Stimulated activated CD4-positive, alpha-beta T cell treated with anti-CD3 and anti-CD28 coated beads, Interleukin-12 subunit alpha, Interleukin-12 subunit beta, amount 100 ng/mL, for 24 hours (primary cell): Measurements from ENCODE around the gene ALDH1B1.
A peak's percentile ranks its signal among the peaks of the same experiment; 100 is the strongest.
"Not testable (repeated sequence)": the region's sequence is repeated elsewhere in the genome, so short reads cannot be mapped to it uniquely, and the experiment has no call there.

Source experiments
- DNase-seq, 2 experiments: peaks; one replicate each; pipeline ENCODE4 v3.0.0-alpha.2; 2020; ENCODE audit warnings: low read depth in 2 of 2

Gene ALDH1B1

DNA sequence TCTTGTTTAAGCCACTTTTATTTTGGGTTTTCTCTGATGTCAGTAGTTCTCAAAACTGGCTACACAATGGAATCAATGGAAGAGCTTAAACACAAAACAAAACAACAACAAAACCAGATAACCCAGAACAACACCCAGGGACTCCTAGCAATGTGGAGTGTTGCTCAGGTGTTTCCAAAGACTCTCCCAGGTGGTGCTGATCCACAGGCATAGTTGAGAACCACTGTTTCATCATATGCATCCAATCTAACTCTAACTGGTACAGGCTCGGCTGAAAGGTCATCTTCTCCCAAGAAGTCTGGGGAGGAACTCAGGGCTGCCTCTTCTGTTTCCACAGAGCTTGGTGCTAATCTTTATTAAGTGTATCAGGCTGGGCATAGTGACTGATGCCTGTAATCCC is 5.4 kb upstream of the ALDH1B1 start:
- DNase-seq: no peak

DNA sequence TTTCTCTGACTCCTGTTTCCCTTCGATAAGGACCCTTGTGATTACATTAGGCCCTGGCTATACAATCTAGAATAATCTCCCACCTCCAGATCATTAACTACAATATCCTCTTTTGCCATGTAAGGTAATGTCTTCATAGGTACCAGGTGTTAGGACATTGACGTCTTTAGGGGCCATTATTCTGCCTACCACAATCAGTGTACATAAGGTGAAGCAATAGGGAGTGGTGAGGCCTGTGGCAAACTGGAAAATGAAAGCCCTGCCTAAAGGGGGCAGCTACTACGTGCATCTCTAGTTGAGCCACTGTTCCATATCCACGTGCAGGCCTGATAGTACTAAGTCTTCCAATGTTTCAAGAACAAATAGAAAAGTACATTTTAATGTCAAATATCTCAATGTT is 4.8 kb upstream of the ALDH1B1 start:
- DNase-seq: no peak

DNA sequence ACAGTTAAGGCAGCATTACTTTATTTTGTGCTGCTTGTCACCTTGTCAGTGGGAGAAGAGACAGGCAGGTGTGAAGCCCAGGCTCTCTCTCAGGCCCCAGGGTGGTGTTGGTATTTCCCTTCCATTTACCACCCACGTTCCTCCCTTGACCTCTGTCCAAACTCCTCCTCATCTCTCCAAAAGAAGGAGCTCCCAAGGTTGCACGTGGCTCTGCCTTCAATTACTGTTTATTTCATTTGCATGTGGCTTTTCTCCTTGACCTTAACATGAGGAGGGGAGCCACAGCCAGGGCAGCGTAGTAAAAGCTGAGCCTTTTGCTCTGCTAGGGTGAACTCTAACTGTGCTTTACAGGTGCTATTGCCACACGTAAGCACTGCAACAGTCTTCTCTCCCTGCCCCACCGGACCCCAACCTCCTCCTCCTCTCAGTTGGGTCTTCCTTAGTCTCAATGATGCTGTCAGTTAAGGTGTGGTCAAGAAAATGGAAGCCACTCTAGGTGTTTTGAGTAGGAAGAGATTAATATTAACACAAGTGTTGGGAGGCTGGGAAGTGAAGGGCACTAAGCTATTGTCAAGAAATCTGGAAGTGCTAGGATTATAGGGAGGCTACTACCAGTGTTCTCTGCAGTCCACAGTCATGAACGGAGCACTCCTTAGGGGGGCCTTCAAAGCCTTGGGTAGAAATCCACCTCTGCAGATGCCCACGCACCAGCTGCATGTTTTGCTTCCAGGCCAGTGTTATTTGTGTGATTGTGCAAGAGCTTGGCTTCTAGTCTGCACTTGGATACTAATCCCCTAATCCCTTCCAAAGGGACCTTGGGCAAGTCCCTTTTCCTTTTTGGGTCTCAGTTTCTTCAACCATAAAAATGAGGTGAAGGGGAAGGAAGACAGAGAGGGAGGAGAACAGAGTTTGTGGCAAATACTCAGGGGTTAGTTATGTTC is 3.9 kb upstream of the ALDH1B1 start:
- DNase-seq: no peak

DNA sequence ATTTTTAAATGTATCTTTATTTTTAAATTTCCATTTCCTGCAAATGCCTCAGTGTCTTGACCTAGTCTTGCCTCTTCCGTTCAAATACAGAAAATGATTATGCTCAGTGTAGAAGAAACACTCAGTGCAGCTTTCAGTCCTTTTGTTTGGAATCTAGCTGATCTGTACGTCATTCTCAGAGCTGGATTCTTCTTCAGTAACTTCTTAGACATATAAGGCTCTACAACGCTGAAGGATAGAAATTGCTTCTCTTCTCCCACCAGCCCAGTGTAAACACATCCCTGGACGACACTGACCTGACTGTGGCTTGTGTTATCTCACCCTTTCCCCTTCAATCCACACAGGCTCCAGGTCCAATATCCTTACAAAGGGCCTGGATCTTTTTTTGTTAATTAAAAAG is 3.2 kb upstream of the ALDH1B1 start:
- no peak for DNase-seq

DNA sequence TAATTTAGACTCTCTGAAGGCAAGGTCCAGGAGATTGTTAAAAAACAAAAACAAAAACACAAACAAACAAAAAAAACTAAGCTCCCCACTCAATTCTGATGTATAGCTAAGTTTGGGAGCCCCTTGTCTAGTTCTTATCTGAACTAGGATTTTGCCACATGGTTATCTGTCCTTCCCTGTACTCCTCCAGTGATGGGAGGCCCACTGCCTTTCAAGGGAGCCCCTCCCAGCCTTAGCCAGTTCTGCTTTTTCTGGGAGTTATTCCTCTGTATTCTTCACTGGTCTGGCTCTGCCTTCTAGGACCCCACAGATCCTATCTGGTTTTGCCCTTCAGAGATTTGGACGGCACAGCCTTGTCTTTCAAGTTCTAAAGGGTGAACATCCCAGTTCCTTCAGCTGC is 2.1 kb upstream of the ALDH1B1 start:
- DNase-seq: no peak

DNA sequence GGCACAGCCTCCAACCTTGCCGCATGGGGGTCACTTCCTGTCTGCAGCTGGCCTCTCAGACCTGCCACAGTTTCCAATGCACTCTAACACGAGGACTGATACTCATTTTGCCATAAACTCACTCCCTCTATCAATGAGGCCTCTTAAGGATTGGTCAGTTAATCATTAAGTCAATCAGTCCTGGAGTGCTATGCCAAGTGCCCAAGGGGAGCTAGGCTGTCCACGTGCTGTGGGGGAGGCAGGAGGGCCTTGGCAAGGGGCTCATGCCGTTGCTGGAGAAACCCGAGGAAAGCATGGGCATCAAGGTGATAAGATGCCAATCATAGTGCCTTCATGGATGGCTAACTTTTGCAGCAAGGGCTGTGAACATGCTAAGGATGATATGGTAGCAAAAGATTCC is 1.7 kb upstream of the ALDH1B1 start:
- DNase-seq: no peak

DNA sequence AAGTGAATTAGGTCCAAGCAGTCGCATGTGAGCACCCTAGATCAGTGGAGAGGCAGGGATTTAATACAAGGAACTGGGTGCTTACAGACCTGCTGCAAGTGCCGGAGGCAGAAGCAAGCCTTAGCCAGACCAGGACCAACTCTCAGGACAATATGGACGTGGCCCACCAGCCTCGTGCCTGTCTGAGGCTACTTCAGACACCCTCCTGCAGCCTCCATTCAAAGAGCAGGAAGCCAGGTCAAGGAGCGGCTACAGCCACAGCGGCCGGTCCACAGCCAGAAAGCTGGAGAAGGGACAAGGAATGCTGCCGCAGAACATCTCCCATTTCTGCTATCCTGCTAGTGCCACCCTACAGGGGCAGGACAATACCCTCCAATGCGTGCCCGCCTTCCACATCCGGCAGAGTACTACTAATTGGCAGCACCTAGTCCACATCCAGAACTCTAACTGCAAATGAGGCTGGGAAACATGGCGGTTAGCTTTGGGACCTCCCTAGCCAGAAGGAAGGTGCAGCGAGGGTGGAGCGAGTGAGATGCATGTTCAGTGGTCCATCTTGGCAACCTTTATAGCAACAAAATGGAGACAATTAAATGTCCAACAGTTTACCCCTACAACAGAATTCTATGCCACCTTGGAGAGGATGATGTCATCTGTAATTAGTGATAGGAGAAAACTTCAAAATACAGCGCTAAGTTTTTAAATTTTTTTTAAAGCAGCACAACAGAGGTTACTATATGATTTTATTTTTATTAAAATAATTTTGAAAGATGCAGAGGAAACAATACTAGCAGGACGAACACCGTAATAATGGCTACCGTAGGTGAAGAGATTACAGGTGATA is 1.0 kb upstream of the ALDH1B1 start:
- DNase-seq: no peak

DNA sequence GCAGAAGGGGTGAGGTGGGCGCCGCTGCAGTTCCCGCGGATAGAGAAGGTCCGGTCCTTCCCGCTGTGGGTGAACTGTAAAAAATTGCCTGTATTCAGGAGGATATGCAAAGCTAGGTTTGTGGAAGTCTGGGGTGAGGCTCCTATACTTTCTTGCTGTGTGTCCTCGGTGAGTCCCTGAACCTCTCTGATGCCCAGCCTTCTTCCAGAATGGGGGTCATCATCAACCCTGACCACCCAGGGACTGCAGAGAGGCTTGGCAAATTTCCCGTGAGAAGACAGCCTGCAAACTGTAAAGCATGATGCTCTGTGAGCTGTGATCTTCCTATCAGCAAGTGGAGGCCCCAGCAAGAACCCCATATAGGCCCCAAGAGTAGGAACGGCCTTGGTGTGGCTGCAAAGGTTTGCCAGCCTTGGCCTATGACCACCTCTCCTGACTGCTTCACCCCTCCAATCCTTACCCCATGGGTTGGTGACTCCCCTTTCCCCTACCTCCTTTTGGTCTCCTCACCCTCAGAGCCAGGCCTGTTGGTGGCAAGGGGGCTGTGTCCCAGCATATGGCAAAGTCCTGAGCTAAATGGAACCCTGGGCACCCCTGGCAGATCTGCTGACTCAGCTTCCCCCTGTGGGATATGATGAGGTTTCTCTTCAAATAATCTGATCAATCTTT is 760 bp downstream of the ALDH1B1 start:
- peak in 1 of 2 experiments; percentile 1 for DNase-seq

DNA sequence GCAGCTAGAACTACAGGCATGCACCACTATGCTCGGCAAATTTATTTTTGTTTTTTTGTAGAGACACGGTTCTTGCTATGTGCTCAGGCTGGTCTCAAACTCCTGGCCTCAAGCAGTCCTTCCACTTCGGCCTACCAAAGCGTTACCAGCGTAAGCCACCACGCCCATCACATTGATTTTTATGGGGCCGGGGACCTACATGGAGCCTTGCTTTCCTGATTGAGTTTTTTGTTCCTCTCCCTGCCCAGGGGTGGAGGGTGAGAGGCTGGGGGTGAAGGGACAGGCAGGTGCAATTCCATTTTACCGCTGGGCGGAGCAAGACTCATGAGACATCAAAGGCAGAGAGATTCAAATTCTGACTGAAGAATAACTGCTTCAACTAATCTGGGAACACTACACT is 1.9 kb downstream of the ALDH1B1 start:
- DNase-seq: no peak

DNA sequence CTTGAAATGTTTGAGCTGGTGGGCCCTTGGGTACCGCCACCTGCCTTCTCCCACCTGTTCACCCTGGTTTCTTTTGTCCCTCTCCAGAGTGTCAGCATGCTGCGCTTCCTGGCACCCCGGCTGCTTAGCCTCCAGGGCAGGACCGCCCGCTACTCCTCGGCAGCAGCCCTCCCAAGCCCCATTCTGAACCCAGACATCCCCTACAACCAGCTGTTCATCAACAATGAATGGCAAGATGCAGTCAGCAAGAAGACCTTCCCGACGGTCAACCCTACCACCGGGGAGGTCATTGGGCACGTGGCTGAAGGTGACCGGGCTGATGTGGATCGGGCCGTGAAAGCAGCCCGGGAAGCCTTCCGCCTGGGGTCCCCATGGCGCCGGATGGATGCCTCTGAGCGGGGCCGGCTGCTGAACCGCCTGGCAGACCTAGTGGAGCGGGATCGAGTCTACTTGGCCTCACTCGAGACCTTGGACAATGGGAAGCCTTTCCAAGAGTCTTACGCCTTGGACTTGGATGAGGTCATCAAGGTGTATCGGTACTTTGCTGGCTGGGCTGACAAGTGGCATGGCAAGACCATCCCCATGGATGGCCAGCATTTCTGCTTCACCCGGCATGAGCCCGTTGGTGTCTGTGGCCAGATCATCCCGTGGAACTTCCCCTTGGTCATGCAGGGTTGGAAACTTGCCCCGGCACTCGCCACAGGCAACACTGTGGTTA is 3.3 kb downstream of the ALDH1B1 start:
- no peak for DNase-seq

DNA sequence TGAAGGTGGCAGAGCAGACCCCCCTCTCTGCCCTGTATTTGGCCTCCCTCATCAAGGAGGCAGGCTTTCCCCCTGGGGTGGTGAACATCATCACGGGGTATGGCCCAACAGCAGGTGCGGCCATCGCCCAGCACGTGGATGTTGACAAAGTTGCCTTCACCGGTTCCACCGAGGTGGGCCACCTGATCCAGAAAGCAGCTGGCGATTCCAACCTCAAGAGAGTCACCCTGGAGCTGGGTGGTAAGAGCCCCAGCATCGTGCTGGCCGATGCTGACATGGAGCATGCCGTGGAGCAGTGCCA is 3.8 kb downstream of the ALDH1B1 start:
- DNase-seq: no peak

DNA sequence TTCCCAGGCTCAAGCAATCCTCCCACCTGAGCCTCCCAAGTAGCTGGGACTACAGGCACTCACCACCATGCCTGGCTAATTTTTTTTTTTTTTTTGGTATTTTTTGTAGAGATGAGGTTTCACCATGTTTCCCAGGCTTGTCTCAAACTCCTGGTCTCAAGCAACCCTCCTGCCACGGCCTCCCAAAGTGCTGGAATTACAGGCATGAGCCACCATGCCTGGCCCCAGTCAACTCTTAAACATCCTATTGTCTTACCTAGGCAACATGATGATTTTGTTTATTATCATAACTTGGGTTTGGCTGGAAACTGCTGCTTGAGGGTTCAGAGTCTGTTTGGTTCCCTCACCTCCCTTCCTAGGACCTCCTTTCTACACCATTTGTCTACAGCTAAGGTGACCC is 6.7 kb downstream of the ALDH1B1 start:
- DNase-seq: not testable (repeated sequence)

DNA sequence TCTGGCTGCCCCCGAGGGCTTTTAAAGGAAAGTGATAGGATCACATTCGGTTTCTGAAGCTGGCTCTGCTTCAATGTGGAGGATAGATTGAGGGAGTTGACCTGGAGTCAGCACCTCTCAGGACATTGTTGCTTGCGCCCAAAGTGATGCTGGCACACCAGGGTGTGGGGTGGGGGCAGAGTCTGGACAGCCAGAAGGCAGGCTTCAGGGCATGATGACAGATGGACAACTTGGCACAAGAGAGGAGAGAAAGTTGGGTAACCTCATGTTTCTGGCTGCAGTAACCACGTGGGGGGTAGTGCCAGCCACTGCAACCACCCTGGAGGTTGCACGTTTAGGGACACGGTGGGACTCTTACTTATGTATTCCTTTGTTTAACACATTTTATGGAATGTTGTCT is 9.5 kb downstream of the ALDH1B1 start:
- DNase-seq: no peak

DNA sequence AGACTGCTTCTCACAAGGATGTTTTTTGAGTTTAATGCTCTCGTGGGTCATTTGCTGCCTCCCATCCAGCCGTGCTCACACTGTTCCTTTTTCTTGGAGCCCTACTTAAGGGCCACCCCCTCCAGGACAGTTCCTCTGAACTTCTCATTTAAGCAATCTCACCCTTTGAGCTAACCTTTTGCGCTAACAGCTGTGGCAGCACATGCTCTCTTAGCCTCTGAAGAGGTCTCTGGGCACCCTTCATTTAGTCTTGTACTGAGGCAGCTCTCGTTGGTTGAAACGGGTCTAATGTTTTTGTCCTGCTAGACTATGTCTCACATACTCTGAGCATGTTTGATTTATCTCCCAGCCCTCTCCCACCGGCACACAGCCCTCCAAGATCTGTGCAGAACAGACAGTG is 11.8 kb downstream of the ALDH1B1 start:
- DNase-seq: no peak

DNA sequence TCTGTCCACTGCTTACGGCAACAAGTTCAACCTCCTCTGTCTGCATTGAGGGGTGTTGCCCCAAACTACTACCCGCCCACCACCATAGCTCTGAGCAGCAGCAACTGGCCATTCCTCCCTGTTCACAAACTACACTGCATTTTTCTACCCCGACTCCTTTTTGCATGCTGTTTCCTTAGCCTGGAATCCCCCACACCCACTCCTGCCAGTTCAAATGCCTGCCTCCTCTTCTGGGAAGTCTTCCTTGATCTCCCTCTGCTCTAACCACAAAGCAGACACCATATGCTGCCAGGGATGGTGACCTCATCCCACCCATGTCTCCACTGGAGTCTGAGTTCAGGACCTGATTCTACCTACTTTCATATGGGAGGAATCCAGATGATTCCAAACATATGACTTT is 13.3 kb downstream of the ALDH1B1 start:
- no peak for DNase-seq

DNA sequence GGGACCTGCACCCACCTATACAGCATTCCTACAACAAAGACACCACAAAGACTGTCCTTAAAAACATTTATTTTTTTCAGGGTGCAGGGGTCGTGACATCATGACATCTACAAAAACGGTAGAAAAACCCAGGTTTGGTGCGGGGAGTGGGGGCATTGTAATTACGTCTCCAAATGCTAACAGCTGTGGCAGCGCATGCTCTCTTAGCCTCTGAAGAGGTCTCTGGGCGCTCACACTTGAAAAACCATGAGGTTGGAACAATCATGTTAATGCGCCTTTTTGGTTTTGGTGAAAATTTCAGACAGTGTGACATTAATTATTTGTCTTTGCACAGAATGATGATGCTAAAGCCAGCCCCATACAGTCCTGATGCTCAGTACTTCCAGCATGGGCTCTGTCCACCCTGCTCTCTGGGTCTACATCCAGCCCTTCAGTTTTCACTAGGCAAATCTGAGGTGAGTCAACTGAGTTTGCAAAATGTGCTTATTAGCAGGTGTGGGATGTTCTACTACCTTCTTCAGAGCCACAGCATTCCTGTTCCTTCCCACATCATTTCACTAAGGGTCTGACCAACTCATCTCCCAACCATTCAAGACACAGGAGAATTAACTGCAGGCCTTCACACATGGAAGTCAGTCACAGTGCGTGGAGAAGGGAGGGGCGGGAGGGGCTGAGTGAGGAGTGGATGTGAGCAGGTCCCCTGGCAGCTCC is 14.1 kb downstream of the ALDH1B1 start:
- DNase-seq: no peak

DNA sequence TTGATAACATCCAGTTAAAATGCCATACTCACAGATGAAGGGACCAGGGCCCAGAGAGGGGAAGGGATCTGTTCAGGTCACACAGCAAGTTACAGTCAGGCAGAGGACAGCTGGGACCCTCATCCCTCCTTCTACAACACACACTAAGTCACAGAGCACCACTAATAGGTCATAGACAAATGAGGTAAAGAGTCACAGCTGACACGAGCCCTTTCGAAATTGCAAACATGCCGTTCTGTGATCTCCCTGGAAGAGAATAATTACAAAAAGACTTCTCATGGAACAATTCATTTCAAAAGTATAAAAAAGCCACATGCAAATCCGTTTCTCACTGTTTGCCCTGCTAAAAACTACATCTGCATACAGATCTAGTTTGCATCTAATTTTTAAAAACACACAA is 16.2 kb downstream of the ALDH1B1 start:
- no peak for DNase-seq

DNA sequence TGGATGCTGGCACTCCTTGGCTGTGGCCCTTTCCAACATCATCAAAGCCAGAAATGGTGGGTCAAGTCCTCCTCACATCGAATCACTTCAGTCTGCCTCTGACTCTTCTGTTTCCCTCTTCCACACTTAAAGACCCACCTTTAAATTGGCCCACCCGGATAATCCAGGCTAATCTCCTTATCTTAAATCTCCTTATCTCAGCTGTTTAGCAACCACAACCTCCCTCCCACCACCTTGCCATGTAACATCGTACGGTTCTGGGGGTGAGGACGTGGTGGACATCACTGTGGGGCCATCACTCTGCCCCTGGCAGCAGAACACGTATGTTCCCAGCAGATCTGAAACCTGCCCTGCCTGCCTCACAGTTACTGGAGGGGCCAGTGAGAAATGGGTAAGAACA is 20.2 kb downstream of the ALDH1B1 start:
- DNase-seq: no peak

DNA sequence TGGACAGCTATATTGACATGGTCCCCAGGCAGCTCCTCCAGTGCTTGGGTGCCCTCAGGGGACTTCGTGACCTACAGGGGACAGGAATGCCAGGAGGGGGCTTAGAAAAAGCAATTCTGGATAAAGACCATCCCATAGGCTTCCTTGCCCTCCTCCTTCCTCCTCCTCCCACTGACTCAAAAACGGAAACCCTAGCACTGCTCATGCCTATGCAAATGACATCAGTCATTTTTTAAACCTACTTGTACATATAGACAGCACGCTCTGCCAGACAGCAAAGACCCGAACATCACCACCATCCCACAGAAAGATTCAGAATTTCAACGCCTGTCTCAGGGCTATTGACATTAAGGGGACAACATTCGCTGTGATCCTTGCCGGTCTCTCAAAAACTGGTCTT is 20.8 kb downstream of the ALDH1B1 start:
- DNase-seq: no peak

DNA sequence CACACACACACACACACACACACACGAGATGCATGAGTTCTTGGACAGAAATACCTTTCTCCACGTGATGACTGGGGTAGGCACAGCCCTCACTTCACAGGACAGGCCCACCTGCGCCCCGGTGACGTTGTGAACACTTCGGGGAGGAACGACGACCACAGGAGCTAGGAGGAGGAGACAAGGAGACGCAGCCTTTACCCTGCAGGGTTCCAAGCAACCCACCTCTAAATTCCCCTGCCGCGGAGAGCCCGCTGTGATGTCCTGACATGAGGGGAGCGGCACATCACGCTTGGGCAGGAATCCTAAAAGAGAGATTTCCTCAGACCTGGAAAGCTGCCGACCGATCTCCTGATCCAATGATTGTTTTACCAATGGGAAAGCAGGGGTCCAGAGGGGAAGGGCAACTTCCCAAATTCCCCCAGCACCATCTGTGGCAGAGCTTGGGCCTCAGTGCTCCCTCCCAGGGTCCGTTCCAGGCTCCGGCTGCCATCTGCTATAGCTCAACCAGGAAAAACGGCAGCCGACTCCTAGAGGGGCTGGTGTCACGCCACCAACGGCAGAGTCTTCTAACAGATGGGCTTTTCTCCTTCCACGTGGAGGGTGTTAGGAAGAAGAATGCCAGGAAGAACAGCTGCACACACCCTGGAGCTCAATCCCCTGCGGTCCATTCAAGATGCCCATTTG is 21.7 kb downstream of the ALDH1B1 start:
- DNase-seq: no peak

DNA sequence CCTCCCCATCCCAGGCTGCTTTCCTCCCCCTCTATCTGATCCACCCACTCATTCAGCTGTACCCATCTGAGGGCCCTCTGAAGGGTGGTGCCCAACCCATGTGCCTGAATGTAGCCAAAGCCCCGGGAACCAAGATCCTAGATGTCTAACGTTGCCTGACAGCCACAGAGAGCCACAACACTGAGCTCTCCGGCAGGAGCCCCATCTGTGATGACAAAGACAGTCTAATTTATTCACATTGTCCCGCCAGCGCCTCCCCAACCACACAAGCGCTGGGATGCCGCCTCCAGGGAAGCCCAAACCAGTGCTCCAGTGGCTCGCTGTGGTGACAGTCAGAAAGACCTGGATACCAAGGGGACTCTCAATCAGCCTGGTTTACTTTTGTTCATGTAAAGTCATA is 23.4 kb downstream of the ALDH1B1 start:
- no peak for DNase-seq
